HL-60 (cell line): ENCODE measurements around the gene ZCCHC2.

Source experiments
- CTCF ChIP-seq: IDR thresholded peaks from one replicate; pipeline ENCODE4 v1.5.1; 2011; ENCODE audit warnings: low read length, control low read depth, inconsistent platforms; ENCODE audit not compliant: insufficient read depth
- GABPA ChIP-seq: IDR thresholded peaks from 2 replicates; pipeline ENCODE4 v1.6.1; 2012; ENCODE audit warnings: low read depth
- POLR2AphosphoS5 ChIP-seq: IDR thresholded peaks from 2 replicates; pipeline ENCODE4 v1.6.1; 2012; ENCODE audit warnings: low read depth
- REST ChIP-seq: IDR thresholded peaks from 2 replicates; pipeline ENCODE4 v1.6.1; 2012; ENCODE audit warnings: low read depth; ENCODE audit not compliant: insufficient replicate concordance

- TF ChIP-seq GABPA (no peak), CTCF (no peak), REST (no peak), POLR2AphosphoS5 (no peak)
Measured at GRCh38 chr18:62576845-62577512, 54.2 kb downstream of the ZCCHC2 start.
